Measurements from ENCODE around the gene PIK3CD. TPM values are rescaled to one million over a fixed set of nuclear protein-coding genes. Genes with fewer than 3 reads are reported as not detected.

Gene PIK3CD
- total RNA-seq, 1 donor from 2014 or later: 1.8 TPM

DNA sequence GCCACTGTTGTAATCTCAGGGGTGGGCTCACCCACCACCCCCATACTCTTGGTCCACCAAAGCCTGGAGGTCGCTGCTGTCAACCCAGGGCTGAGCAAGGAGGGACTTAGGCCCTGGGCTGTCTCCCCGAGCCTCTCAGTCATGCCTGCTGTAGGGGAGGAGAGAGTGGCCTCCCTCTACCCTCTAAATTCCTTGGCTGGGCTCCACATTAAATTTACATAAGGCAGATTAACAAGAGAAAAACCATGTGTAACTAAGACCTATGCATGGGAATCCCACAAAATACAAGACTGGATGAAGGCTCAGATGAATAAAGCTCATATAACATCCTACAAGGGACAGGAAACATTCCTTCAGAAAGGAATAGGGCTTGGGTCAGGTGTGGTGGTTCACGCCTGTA lies 1.8 kb upstream of the PIK3CD start:
- TF ChIP-seq, protein P1, sequence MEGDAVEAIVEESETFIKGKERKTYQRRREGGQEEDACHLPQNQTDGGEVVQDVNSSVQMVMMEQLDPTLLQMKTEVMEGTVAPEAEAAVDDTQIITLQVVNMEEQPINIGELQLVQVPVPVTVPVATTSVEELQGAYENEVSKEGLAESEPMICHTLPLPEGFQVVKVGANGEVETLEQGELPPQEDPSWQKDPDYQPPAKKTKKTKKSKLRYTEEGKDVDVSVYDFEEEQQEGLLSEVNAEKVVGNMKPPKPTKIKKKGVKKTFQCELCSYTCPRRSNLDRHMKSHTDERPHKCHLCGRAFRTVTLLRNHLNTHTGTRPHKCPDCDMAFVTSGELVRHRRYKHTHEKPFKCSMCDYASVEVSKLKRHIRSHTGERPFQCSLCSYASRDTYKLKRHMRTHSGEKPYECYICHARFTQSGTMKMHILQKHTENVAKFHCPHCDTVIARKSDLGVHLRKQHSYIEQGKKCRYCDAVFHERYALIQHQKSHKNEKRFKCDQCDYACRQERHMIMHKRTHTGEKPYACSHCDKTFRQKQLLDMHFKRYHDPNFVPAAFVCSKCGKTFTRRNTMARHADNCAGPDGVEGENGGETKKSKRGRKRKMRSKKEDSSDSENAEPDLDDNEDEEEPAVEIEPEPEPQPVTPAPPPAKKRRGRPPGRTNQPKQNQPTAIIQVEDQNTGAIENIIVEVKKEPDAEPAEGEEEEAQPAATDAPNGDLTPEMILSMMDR (conservative IDR thresholded peaks at IDR 0.05): no peak
- H3K36me3 Mint-ChIP-seq: no peaks in the 10 kb centered on the region
- no peak overlapping the region for H3K27ac Mint-ChIP-seq
- peaks cover 56% of the 10 kb centered on the region for H3K27me3 Mint-ChIP-seq
- DNase-seq (ENCODE audit: extremely low spot score, unreplicated experiment): no peak
- H3K4me1 Mint-ChIP-seq (ENCODE audit: unreplicated experiment): peaks cover 4% of the 10 kb centered on the region
- no peaks in the 10 kb centered on the region for H3K9me3 Mint-ChIP-seq
- H3K4me3 Mint-ChIP-seq: peak overlapping the region; percentile 16

DNA sequence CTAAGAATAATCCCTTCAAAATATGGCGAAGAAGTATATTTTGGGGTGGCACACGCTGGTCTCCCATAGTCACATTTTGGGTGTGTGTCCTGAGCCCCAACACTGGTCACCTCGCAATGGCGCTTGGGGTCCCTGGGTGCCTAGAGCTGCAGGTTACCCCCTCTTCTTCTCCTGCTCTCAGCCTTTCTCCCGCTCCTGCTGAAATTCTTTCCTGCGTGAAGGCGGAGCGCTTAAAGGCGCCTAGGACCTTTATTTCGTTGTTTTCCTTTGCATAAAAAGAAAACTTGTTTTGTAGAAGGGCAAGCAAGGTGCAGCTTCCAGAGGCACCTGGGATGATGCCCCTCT lies 339 bp upstream of the PIK3CD start:
- Mint-ChIP-seq H3K4me1 (ENCODE audit: unreplicated experiment) (peaks cover 4% of the 10 kb centered on the region), H3K36me3 (no peaks in the 10 kb centered on the region), H3K27me3 (peaks cover 64% of the 10 kb centered on the region), H3K27ac (no peak overlapping the region), H3K9me3 (no peaks in the 10 kb centered on the region), H3K4me3 (peak overlapping the region; percentile 94)
- TF ChIP-seq, protein P1 (conservative IDR thresholded peaks at IDR 0.05): no peak
- DNase-seq (ENCODE audit: extremely low spot score, unreplicated experiment): no peak

DNA sequence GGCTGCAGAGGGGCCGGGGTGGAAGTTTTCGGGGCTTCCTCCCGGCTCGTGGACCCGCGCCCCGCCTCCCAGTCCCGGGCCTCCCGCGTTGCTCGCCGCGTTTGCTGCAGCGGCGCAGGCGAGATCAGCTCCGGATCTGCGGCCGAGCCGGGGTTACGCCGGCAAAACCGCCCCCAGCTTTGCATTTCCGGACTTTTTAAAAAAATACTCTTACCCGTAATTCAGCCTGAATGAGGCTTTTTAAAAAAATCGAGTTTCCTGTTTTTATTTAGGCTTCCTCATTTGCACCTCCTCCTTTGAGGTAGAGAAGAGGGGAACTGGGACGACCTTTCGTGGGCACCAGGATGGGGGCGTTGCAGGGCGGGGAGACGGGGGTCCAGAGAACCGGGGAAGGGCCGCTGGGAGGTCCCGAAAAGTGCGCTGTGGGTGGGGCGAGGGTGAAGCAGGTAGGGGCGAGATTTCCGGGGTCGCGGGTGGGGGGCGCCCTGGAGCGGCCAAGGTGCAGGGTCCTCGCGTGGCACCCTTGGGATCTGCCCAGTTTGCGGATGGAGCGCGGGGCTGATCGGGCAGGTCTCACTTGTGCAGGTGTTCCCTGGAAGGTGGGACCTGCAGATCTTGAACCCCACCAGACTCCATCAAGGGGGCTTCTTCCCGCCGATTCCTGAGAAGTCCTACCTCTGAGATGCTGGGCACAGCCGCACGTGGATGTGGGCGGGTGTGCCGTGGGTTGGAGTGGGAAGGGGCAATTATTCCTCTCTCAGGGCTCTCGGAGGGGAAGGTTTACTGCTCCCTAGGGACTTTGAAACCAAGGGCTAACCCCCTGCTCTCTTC lies 1.1 kb downstream of the PIK3CD start:
- peaks cover 72% of the 10 kb centered on the region for H3K27me3 Mint-ChIP-seq
- TF ChIP-seq, protein P1 (conservative IDR thresholded peaks at IDR 0.05): no peak
- H3K9me3 Mint-ChIP-seq: no peaks in the 10 kb centered on the region
- peak overlapping the region; percentile 64 for H3K4me3 Mint-ChIP-seq
- DNase-seq (ENCODE audit: extremely low spot score, unreplicated experiment): no peak
- H3K36me3 Mint-ChIP-seq: no peaks in the 10 kb centered on the region
- no peak overlapping the region for H3K27ac Mint-ChIP-seq
- H3K4me1 Mint-ChIP-seq (ENCODE audit: unreplicated experiment): peaks cover 4% of the 10 kb centered on the region

DNA sequence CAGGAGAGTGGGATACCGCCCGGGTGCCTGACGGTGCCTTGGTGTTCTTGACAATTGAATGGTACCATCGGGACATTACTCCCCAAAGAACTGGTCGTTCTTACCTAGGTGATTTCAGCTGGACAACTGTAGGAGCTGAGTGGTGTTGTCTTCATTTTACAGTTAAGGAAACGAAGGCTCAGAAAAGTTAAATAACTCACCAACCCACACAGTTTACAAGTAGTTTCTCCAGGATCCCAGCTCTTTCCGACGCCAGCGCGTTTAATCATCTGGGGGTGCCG lies 1.6 kb downstream of the PIK3CD start:
- Mint-ChIP-seq H3K4me3 (peak overlapping the region; percentile 66), H3K27me3 (peaks cover 73% of the 10 kb centered on the region), H3K36me3 (no peaks in the 10 kb centered on the region), H3K27ac (no peak overlapping the region), H3K4me1 (ENCODE audit: unreplicated experiment) (peaks cover 4% of the 10 kb centered on the region), H3K9me3 (no peaks in the 10 kb centered on the region)
- TF ChIP-seq, protein P1 (conservative IDR thresholded peaks at IDR 0.05): no peak
- DNase-seq (ENCODE audit: extremely low spot score, unreplicated experiment): no peak

DNA sequence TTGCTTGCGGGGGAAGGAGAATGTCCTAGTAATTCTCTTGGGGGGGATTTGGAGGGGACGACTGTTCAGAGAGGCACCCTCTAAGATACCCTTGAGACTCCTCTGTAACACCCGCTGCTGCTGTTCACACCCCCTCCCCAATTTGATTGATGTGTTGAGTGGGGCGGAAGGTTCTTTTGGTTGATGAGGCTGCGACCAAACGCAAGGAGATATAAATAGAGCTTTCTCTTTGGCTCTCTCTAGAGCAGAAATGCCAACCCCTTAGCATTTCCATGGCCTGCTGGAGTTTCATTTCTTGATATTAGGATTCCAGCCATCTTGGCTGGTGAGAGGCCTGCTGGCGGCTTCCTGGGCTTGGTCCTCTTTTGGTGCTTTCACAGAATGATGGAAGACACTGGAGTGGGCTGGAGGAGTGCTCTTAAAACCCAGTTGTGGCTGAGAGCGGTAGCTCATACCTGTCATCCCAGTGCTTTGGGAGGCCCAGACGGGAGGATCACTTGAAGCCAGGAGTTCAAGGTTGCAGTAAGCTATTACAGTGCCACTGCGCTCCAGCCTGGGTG lies 2.0 kb downstream of the PIK3CD start:
- Mint-ChIP-seq H3K27me3 (peaks cover 69% of the 10 kb centered on the region), H3K9me3 (no peaks in the 10 kb centered on the region), H3K4me1 (ENCODE audit: unreplicated experiment) (peaks cover 4% of the 10 kb centered on the region), H3K27ac (no peak overlapping the region), H3K36me3 (no peaks in the 10 kb centered on the region), H3K4me3 (peak overlapping the region; percentile 66)
- DNase-seq (ENCODE audit: extremely low spot score, unreplicated experiment): no peak
- TF ChIP-seq, protein P1 (conservative IDR thresholded peaks at IDR 0.05): no peak

All from type B pancreatic cell (in vitro differentiated cells).